NCI-H2227 treated with DMSO at 0.1 percent for 48 hours (cell line): ENCODE data around the gene IFNA2.
"Not testable (repeated sequence)": the region's sequence is repeated elsewhere in the genome, so short reads cannot be mapped to it uniquely, and the experiment has no call there.

Source experiments
- DNase-seq: peaks from one replicate; lab custom pipeline; 2025; lab: John Stamatoyannopoulos, UW

Gene IFNA2

GRCh38 chr9:21385131-21385670 is at the start of gene IFNA2:
Gene IFNA2 (minus strand): TSS chr9:21385398. CDS start chr9:21385329, 69 bp downstream.
- DNase-seq: no peak

GRCh38 chr9:21435015-21435383 is 49.8 kb upstream of the IFNA2 start:
- DNase-seq: not testable (repeated sequence)

GRCh38 chr9:21434202-21435014 is 49.2 kb upstream of the IFNA2 start:
- DNase-seq: peak; percentile 1

GRCh38 chr9:21432672-21433425 is 47.7 kb upstream of the IFNA2 start:
- DNase-seq: no peak

GRCh38 chr9:21429191-21429590 is 44.0 kb upstream of the IFNA2 start:
- no peak for DNase-seq

- no peak for DNase-seq
These were observed 43.0 kb upstream of the IFNA2 start for GRCh38 chr9:21428235-21428634.

- no peak for DNase-seq
These were observed 30.5 kb upstream of the IFNA2 start for GRCh38 chr9:21415493-21416267.

GRCh38 chr9:21414220-21414940 is 29.2 kb upstream of the IFNA2 start:
- DNase-seq: no peak

- DNase-seq: no peak
These were observed 28.4 kb upstream of the IFNA2 start for GRCh38 chr9:21413624-21414023.

GRCh38 chr9:21413151-21413550 is 28.0 kb upstream of the IFNA2 start:
- no peak for DNase-seq

GRCh38 chr9:21412107-21412506 is 26.9 kb upstream of the IFNA2 start:
- no peak for DNase-seq

GRCh38 chr9:21408817-21409216 is 23.6 kb upstream of the IFNA2 start, which contains the start of gene IFNA8:
Gene IFNA8 (plus strand): TSS chr9:21409117. CDS start chr9:21409177, 60 bp downstream.
- no peak for DNase-seq

- no peak for DNase-seq
These were observed 18.9 kb upstream of the IFNA2 start for GRCh38 chr9:21404146-21404545.

GRCh38 chr9:21402386-21403251 is 17.4 kb upstream of the IFNA2 start:
- no peak for DNase-seq

- DNase-seq: no peak
These were observed 14.8 kb upstream of the IFNA2 start for GRCh38 chr9:21399956-21400355.

GRCh38 chr9:21398955-21399489 is 13.8 kb upstream of the IFNA2 start:
- DNase-seq: no peak

GRCh38 chr9:21395778-21396717 is 10.8 kb upstream of the IFNA2 start:
- no peak for DNase-seq

GRCh38 chr9:21392270-21392669 is 7.1 kb upstream of the IFNA2 start:
- no peak for DNase-seq

GRCh38 chr9:21383627-21384026 is 1.6 kb downstream of the IFNA2 start:
- DNase-seq: no peak
